Measurements from ENCODE around the gene ZNF444. TPM values are rescaled to one million over a fixed set of nuclear protein-coding genes. Genes with fewer than 3 reads are reported as not detected.

The ZNF444 gene
- total RNA-seq, 1 experiment from 2014 or later: 84.0 TPM

Other genes starting within 250 kb of the ZNF444 start
- gene NLRP13, start 209.0 kb upstream of the ZNF444 start, total RNA-seq (2021): not detected in 3 replicates
- gene NLRP8, start 193.5 kb upstream of the ZNF444 start, total RNA-seq (2021): not detected in 3 replicates
- gene NLRP5, start 154.5 kb upstream of the ZNF444 start, total RNA-seq (2021): not detected in 3 replicates
- gene ZNF787, start 20.0 kb upstream of the ZNF444 start, total RNA-seq (2021): 60.8 to 62.9 TPM (median 62.0 TPM) in 3 replicates
- gene GALP, start 34.7 kb downstream of the ZNF444 start, total RNA-seq (2021): not detected in 3 replicates
- gene ZSCAN5B, start 56.5 kb downstream of the ZNF444 start, total RNA-seq (2021): not detected in 3 replicates
- not detected in 3 replicates for gene ZSCAN5C, start 61.0 kb downstream of the ZNF444 start, total RNA-seq (2021)
- not detected in 3 replicates for gene EDDM13, start 131.5 kb downstream of the ZNF444 start, total RNA-seq (2021)
- 9.0 to 10.4 TPM (median 9.8 TPM) in 3 replicates for gene ZSCAN5A, start 173.6 kb downstream of the ZNF444 start, total RNA-seq (2021)